DOHH2 (cell line): ENCODE data around the gene SLMAP.

Source experiments
- H3F3A ChIP-seq: fragments of 200-600 bp; sonication (generic), shearing (Covaris generic); 2 replicates; pipeline ENCODE4 v1.6.0; 2016; ENCODE audit warnings: antibody characterized with exemption, mild to moderate bottlenecking; ENCODE audit not compliant: control insufficient read depth, insufficient read depth
- H3K27ac ChIP-seq: fragments of 200-600 bp; sonication (generic); 2 replicates; pipeline ENCODE4 v1.5.1; 2014; ENCODE audit warnings: low read depth, mild to moderate bottlenecking, low read length, moderate library complexity
- H3K27me3 ChIP-seq: fragments of 200-600 bp; sonication (generic); 2 replicates; pipeline ENCODE4 v1.6.1; 2014; ENCODE audit warnings: mild to moderate bottlenecking, low read length, mixed read lengths; ENCODE audit not compliant: control insufficient read depth
- H3K36me3 ChIP-seq: fragments of 200-600 bp; sonication (generic); 2 replicates; pipeline ENCODE4 v1.6.1; 2014; ENCODE audit warnings: mild to moderate bottlenecking, low read length, moderate library complexity, mixed read lengths; ENCODE audit not compliant: control insufficient read depth
- H3K4me1 ChIP-seq: fragments of 200-600 bp; sonication (generic); 2 replicates; pipeline ENCODE4 v1.6.1; 2014; ENCODE audit warnings: mild to moderate bottlenecking, low read length, mixed read lengths; ENCODE audit not compliant: control insufficient read depth
- H3K4me2 ChIP-seq: fragments of 200-600 bp; sonication (generic); 2 replicates; pipeline ENCODE4 v1.6.0; 2014; ENCODE audit warnings: mild to moderate bottlenecking, low read length, moderate library complexity
- H3K4me3 ChIP-seq: fragments of 200-600 bp; sonication (generic); 2 replicates; pipeline ENCODE4 v1.5.1; 2014; ENCODE audit warnings: mild to moderate bottlenecking, low read length, mixed read lengths
- H3K79me2 ChIP-seq: fragments of 200-600 bp; sonication (generic); 2 replicates; pipeline ENCODE4 v1.6.1; 2014; ENCODE audit warnings: mild to moderate bottlenecking, low read length, mixed read lengths; ENCODE audit not compliant: control insufficient read depth
- H3K9me2 ChIP-seq: fragments of 200-600 bp; sonication (generic); replicated peaks from 2 replicates; pipeline ENCODE4 v1.6.1; 2014; ENCODE audit warnings: mild to moderate bottlenecking, low read length, mixed read lengths; ENCODE audit not compliant: control insufficient read depth
- H3K9me3 ChIP-seq: fragments of 200-600 bp; sonication (generic); 2 replicates; pipeline ENCODE4 v1.6.1; 2014; ENCODE audit warnings: antibody characterized with exemption, low read length, mixed read lengths; ENCODE audit not compliant: control insufficient read depth, insufficient read depth
- H4K20me1 ChIP-seq: fragments of 200-600 bp; sonication (generic); 2 replicates; pipeline ENCODE4 v1.6.0; 2014; ENCODE audit warnings: low read depth, mild to moderate bottlenecking, antibody characterized with exemption, low read length, moderate library complexity; ENCODE audit not compliant: control insufficient read depth, insufficient read depth
- CTCF ChIP-seq: fragments of 200-600 bp; sonication (generic); IDR thresholded peaks from one replicate; pipeline ENCODE4 v1.5.1; 2014; ENCODE audit warnings: antibody characterized with exemption, mild to moderate bottlenecking, low read depth, low read length; ENCODE audit not compliant: poor library complexity, severe bottlenecking
- EZH2phosphoT487 ChIP-seq: fragments of 200-600 bp; sonication (generic); IDR thresholded peaks from 2 replicates; pipeline ENCODE4 v1.6.1; 2017; ENCODE audit warnings: borderline replicate concordance, mild to moderate bottlenecking, antibody characterized with exemption, low read length, moderate library complexity, mixed read lengths

SLMAP gene

GRCh38 chr3:57978316-57978715 is 222.2 kb downstream of the SLMAP start:
- no peak overlapping the region for H3K4me2 ChIP-seq
- no peaks in the 10 kb centered on the region for H3K27me3 ChIP-seq
- no peak overlapping the region for H3K27ac ChIP-seq

More at GRCh38 chr3:57978316-57978715, 222.2 kb downstream of the SLMAP start:
- Histone ChIP-seq H3K9me2 (no peaks in the 10 kb centered on the region), H3K4me3 (no peak overlapping the region), H3K9me3 (no peaks in the 10 kb centered on the region), H3K4me1 (peaks cover 15% of the 10 kb centered on the region), H4K20me1 (no peaks in the 10 kb centered on the region), H3K79me2 (no peaks in the 10 kb centered on the region), H3K36me3 (no peaks in the 10 kb centered on the region), H3F3A (peaks cover under 1% of the 10 kb centered on the region; the same call in 1 of the 2 replicates)
- TF ChIP-seq EZH2phosphoT487 = no peak
- no peak for TF ChIP-seq CTCF
